Gastroesophageal sphincter (tissue), 3 donors: ENCODE results near the gene SLC24A3.

Source experiments
- POLR2A ChIP-seq, 2 donors: fragments of 450-650 bp; IDR thresholded peaks; one replicate each; pipeline ENCODE4 v1.6.1; 2017; ENCODE audit warnings: antibody characterized with exemption in 2 of 2, mild to moderate bottlenecking in 2 of 2, moderate library complexity in 1 of 2
- TF ChIP-seq, protein P1 (sequence below), 4 experiments: fragments of 200-600 bp in 2 of 4; fragments of 450-650 bp in 2 of 4; sonication (generic) in 1 of 4; IDR thresholded peaks; one replicate each; pipeline ENCODE4 v1.5.1; 2017 to 2019; ENCODE audit warnings: antibody characterized with exemption in 4 of 4, mild to moderate bottlenecking in 2 of 4, moderate library complexity in 2 of 4

DNA sequence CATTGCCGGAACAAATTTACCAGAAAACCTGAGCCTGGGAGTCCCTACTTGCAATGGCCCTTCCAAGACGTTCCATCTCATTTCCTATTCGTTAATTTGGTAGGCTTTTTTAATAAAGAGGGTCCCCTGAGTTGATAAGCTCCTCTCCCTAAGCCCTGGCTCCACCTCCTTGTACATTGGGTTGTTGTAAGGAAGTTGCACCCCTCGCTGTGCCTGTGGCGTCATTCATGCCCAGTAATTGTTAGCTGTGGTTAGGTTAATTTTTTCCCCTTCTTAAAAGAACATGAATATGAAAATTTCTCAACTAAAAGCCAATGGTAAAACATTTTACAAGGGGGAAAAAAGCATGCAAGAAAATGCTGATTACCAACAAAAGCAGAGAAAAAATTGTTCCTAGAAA, 91.9 kb downstream of the SLC24A3 start:
- no peak for TF ChIP-seq POLR2A (IDR thresholded peaks at IDR 0.05)
- TF ChIP-seq, protein P1, sequence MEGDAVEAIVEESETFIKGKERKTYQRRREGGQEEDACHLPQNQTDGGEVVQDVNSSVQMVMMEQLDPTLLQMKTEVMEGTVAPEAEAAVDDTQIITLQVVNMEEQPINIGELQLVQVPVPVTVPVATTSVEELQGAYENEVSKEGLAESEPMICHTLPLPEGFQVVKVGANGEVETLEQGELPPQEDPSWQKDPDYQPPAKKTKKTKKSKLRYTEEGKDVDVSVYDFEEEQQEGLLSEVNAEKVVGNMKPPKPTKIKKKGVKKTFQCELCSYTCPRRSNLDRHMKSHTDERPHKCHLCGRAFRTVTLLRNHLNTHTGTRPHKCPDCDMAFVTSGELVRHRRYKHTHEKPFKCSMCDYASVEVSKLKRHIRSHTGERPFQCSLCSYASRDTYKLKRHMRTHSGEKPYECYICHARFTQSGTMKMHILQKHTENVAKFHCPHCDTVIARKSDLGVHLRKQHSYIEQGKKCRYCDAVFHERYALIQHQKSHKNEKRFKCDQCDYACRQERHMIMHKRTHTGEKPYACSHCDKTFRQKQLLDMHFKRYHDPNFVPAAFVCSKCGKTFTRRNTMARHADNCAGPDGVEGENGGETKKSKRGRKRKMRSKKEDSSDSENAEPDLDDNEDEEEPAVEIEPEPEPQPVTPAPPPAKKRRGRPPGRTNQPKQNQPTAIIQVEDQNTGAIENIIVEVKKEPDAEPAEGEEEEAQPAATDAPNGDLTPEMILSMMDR (IDR thresholded peaks at IDR 0.05): no peak
